Nephron (organoid): ENCODE data around the gene CDKN3.

ENCODE experiments used
- H3K27ac Mint-ChIP-seq, 3 experiments: 2 replicates each; pipeline ENCODE4 v1.8.0; 2020; ENCODE audit warnings: mixed read lengths in 3 of 3, mild to moderate bottlenecking in 2 of 3, moderate library complexity in 1 of 3
- H3K27me3 Mint-ChIP-seq: 2 replicates; pipeline ENCODE4 v1.8.0; 2021; ENCODE audit warnings: low read depth, mild to moderate bottlenecking, moderate library complexity, mixed read lengths
- H3K36me3 Mint-ChIP-seq: 2 replicates; pipeline ENCODE4 v1.8.0; 2020; ENCODE audit warnings: low read depth, mixed read lengths
- H3K4me1 Mint-ChIP-seq: 2 replicates; pipeline ENCODE4 v1.8.0; 2020; ENCODE audit warnings: mixed read lengths
- H3K4me3 Mint-ChIP-seq, 3 experiments: 2 replicates each; pipeline ENCODE4 v1.8.0; 2020; ENCODE audit warnings: mild to moderate bottlenecking in 3 of 3, mixed read lengths in 3 of 3, moderate library complexity in 2 of 3
- H3K9me3 Mint-ChIP-seq: 2 replicates; pipeline ENCODE4 v1.8.0; 2020; ENCODE audit warnings: mixed read lengths
- CTCF ChIP-seq, 3 experiments: fragments of 200-600 bp; sonication (generic); IDR thresholded peaks; one replicate each; pipeline ENCODE4 v1.5.0; 2021; ENCODE audit warnings: antibody characterized with exemption in 3 of 3; ENCODE audit not compliant: unreplicated experiment in 3 of 3

CDKN3 gene

GRCh38 chr14:54350203-54350602, 46.6 kb upstream of the CDKN3 start:
- Mint-ChIP-seq H3K9me3 (peaks cover 5% of the 10 kb centered on the region), H3K36me3 (no peaks in the 10 kb centered on the region), H3K4me3 (peak overlapping the region in 1 of 3 experiments; percentile 6), H3K4me1 (peaks cover 54% of the 10 kb centered on the region), H3K27ac (peak overlapping the region; percentile 13 to 81 (median 66)), H3K27me3 (no peaks in the 10 kb centered on the region)
- TF ChIP-seq CTCF (IDR thresholded peaks at IDR 0.05; ENCODE audit: unreplicated experiment in 3 of 3) = no peak

GRCh38 chr14:54353266-54353665, 43.5 kb upstream of the CDKN3 start:
- Mint-ChIP-seq H3K36me3 (no peaks in the 10 kb centered on the region), H3K4me1 (peaks cover 46% of the 10 kb centered on the region), H3K4me3 (no peak overlapping the region), H3K27me3 (no peaks in the 10 kb centered on the region), H3K9me3 (peaks cover 5% of the 10 kb centered on the region), H3K27ac (peak overlapping the region in 1 of 3 experiments; percentile 72)
- no peak for TF ChIP-seq CTCF (IDR thresholded peaks at IDR 0.05; ENCODE audit: unreplicated experiment in 3 of 3)

GRCh38 chr14:54353694-54354093, 43.1 kb upstream of the CDKN3 start:
- H3K27ac Mint-ChIP-seq = peak overlapping the region; percentile 67 to 80 (median 72)
- no peak overlapping the region for H3K4me3 Mint-ChIP-seq
- no peaks in the 10 kb centered on the region for H3K27me3 Mint-ChIP-seq
- TF ChIP-seq CTCF (IDR thresholded peaks at IDR 0.05; ENCODE audit: unreplicated experiment in 3 of 3) = no peak
- H3K36me3 Mint-ChIP-seq = no peaks in the 10 kb centered on the region
- peaks cover 5% of the 10 kb centered on the region for H3K9me3 Mint-ChIP-seq
- H3K4me1 Mint-ChIP-seq = peaks cover 41% of the 10 kb centered on the region

GRCh38 chr14:54354096-54354495, 42.7 kb upstream of the CDKN3 start:
- Mint-ChIP-seq H3K4me1 (peaks cover 37% of the 10 kb centered on the region), H3K27me3 (no peaks in the 10 kb centered on the region), H3K36me3 (no peaks in the 10 kb centered on the region), H3K9me3 (peaks cover 5% of the 10 kb centered on the region), H3K4me3 (peak overlapping the region in 1 of 3 experiments; percentile 16), H3K27ac (peak overlapping the region; percentile 67 to 80 (median 72))
- TF ChIP-seq CTCF (IDR thresholded peaks at IDR 0.05; ENCODE audit: unreplicated experiment in 3 of 3) = no peak

- Mint-ChIP-seq H3K36me3 (no peaks in the 10 kb centered on the region), H3K27ac (no peak overlapping the region), H3K9me3 (peaks cover 5% of the 10 kb centered on the region)
Observed at GRCh38 chr14:54354968-54355641, 41.7 kb upstream of the CDKN3 start.

More at GRCh38 chr14:54354968-54355641, 41.7 kb upstream of the CDKN3 start:
- no peak for TF ChIP-seq CTCF (IDR thresholded peaks at IDR 0.05; ENCODE audit: unreplicated experiment in 3 of 3)
- peaks cover 27% of the 10 kb centered on the region for H3K4me1 Mint-ChIP-seq
- no peak overlapping the region for H3K4me3 Mint-ChIP-seq
- H3K27me3 Mint-ChIP-seq = no peaks in the 10 kb centered on the region
